ENCODE measurements around the gene NAT14. TPM values are rescaled to one million over a fixed set of nuclear protein-coding genes. Genes with fewer than 3 reads are reported as not detected.

Gene NAT14, protein sequence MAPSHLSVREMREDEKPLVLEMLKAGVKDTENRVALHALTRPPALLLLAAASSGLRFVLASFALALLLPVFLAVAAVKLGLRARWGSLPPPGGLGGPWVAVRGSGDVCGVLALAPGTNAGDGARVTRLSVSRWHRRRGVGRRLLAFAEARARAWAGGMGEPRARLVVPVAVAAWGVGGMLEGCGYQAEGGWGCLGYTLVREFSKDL
- total RNA-seq = 1 to 10 TPM; 2.5 to 5.3 (median 4.1) TPM

DNA sequence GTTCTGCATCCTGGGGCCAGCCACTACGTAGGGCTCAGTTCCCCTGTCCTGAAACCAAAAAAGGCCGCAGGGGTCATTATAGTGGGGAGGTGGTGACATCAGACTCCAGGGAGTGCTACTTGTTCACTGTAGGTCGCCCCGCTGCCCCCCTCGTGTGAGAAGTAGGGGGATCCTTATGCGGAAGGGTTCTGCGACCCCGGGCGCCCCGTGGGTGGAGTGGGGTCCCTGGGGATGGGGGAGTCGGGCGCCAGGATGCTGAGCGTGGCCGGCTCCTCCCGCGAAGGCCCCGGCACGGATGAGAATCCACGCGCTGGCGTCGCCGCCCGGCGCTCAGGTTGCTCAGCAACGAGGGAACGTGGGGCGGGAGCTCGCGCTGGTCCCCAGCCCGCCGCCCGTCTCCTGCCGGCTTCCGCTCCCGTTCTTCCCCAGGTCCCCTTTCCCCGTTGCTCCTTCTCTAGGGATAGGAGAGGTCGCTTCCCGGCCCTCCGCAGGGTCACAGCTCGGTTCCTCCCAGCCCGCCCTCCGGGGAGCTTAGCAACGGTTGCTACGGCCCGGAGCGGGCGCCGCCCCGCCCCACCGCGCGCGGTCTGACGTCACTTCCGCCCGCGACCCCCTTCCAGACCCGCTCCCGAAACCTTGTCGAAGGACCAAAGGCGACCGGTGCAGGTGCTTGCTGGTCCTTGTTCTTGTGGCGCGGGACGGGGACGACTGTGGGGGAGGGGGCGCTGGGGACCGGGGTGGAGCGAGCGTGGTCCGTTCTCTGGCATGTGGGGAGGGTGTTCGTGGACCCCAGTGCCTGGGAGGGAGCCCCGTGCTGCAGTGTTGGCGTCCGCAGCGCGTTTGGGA is at the start of gene NAT14:
NAT14 (plus strand) TSS at position 596 of the 846 bp plus-strand sequence. CDS start 521 bp downstream, outside the sequence.
- intact Hi-C loops (cut with DNase I; ENCODE audit: low total_unique reads) = no loop called here
- DNase-seq (ENCODE audit: low spot score in 2 of 2) = no peak
- H3K4me3 ChIP-seq (ENCODE audit: low read depth, poor library complexity, severe bottlenecking) = peak within 1 kb of the TSS; percentile 10
- TF ChIP-seq POLR2A (IDR thresholded peaks at IDR 0.05) = no peak
- TF ChIP-seq, protein P1, sequence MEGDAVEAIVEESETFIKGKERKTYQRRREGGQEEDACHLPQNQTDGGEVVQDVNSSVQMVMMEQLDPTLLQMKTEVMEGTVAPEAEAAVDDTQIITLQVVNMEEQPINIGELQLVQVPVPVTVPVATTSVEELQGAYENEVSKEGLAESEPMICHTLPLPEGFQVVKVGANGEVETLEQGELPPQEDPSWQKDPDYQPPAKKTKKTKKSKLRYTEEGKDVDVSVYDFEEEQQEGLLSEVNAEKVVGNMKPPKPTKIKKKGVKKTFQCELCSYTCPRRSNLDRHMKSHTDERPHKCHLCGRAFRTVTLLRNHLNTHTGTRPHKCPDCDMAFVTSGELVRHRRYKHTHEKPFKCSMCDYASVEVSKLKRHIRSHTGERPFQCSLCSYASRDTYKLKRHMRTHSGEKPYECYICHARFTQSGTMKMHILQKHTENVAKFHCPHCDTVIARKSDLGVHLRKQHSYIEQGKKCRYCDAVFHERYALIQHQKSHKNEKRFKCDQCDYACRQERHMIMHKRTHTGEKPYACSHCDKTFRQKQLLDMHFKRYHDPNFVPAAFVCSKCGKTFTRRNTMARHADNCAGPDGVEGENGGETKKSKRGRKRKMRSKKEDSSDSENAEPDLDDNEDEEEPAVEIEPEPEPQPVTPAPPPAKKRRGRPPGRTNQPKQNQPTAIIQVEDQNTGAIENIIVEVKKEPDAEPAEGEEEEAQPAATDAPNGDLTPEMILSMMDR (IDR thresholded peaks at IDR 0.05) = no peak
- WGBS, 2 donors = 2 to 4% methylated on average over 28 to 65 of the region's 78 CpGs

GRCh38 chr19:55436847-55437246 is 48.1 kb upstream of the NAT14 start:
- 53 to 57% methylated on average over 8 of the region's 8 CpGs for WGBS, 2 donors
- intact Hi-C loops (cut with DNase I; ENCODE audit: low total_unique reads) = no loop called here
- no peak for DNase-seq (ENCODE audit: low spot score in 2 of 2)
- TF ChIP-seq POLR2A (IDR thresholded peaks at IDR 0.05) = no peak
- TF ChIP-seq, protein P1 (IDR thresholded peaks at IDR 0.05) = no peak
- H3K4me3 ChIP-seq (ENCODE audit: low read depth, poor library complexity, severe bottlenecking) = no peak overlapping the region

- DNase-seq (ENCODE audit: low spot score in 2 of 2) = no peak
- intact Hi-C loops (cut with DNase I; ENCODE audit: low total_unique reads) = no loop called here
- TF ChIP-seq POLR2A (IDR thresholded peaks at IDR 0.05) = no peak
- TF ChIP-seq, protein P1 (IDR thresholded peaks at IDR 0.05) = no peak
- no peak overlapping the region for H3K4me3 ChIP-seq (ENCODE audit: low read depth, poor library complexity, severe bottlenecking)
- WGBS, 2 donors = 4% methylated on average over 17 of the region's 17 CpGs
Observed at GRCh38 chr19:55437410-55437809, 47.6 kb upstream of the NAT14 start.

DNA sequence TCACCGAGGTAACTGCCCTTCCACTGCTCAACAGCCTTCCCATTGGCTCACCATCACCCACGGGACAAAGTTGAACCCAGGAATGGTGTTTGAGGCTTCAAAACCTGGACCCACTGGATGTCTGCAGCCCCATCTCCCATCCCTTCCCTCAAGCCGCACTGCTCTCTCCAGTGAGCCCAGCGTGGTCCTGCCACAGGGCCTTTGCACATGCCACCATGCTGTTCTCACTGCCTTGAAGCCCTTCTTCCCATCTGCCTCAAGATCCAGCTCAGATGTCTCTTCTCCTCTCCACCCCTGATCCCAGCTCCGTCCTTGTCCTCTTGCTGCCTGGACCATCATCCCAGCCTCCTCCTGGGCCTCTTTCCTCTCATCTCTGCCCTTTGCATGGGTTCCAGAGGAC is 45.9 kb upstream of the NAT14 start:
- DNase-seq (ENCODE audit: low spot score in 2 of 2) = no peak
- no peak overlapping the region for H3K4me3 ChIP-seq (ENCODE audit: low read depth, poor library complexity, severe bottlenecking)
- intact Hi-C loops (cut with DNase I; ENCODE audit: low total_unique reads) = no loop called here
- WGBS, 2 donors = 80 to 90% methylated on average over 5 of the region's 5 CpGs
- TF ChIP-seq, protein P1 (IDR thresholded peaks at IDR 0.05) = no peak

- DNase-seq (ENCODE audit: low spot score in 2 of 2) = no peak
- no peak for TF ChIP-seq POLR2A (IDR thresholded peaks at IDR 0.05)
- TF ChIP-seq, protein P1 (IDR thresholded peaks at IDR 0.05) = no peak
- intact Hi-C loops (cut with DNase I; ENCODE audit: low total_unique reads) = no loop called here
- H3K4me3 ChIP-seq (ENCODE audit: low read depth, poor library complexity, severe bottlenecking) = no peak overlapping the region
- 6 to 9% methylated on average over 36 to 37 of the region's 39 CpGs for WGBS, 2 donors
Observed at GRCh38 chr19:55440411-55441105, 44.4 kb upstream of the NAT14 start.

Measured in lower leg skin (tissue), 4 donors.